Pancreas (tissue), 10 donors: ENCODE data around the gene BORCS8. TPM values are rescaled to one million over a fixed set of nuclear protein-coding genes. Genes with fewer than 3 reads are reported as not detected.
A peak's percentile ranks its signal among the peaks of the same experiment; 100 is the strongest.

Source experiments
- ATAC-seq, 4 donors: fragments of 200-7000 bp; cut with Tn5 transposase; one replicate each; pipeline versions ENCODE4 v1.8.0 to v1.9.1; 2020; ENCODE audit warnings: mild to moderate bottlenecking in 4 of 4, moderate library complexity in 4 of 4
- DNase-seq, 6 donors: peaks; one replicate each; pipeline ENCODE4 v3.0.0-alpha.2; 2020
- FAIRE-seq: peaks from 2 replicates; lab custom pipeline; 2012; peaks lifted over from hg19 to GRCh38; lab: Jason Lieb, UNC
- H3K27ac ChIP-seq, 4 donors: fragments of 200-600 bp; sonication (generic); 1 replicate in 3 of 4; 2 replicates in 1 of 4; pipeline versions ENCODE4 v1.5.0 to v1.8.0; 2020
- H3K27me3 ChIP-seq, 4 donors: fragments of 200-600 bp; one replicate each; pipeline ENCODE4 v1.8.0; 2021
- H3K36me3 ChIP-seq, 3 donors: fragments of 200-600 bp; sonication (generic) in 1 of 3; one replicate each; pipeline versions ENCODE4 v1.5.0 to v1.8.0; 2020 to 2021
- H3K4me1 ChIP-seq, 3 donors: fragments of 200-600 bp; one replicate each; pipeline ENCODE4 v1.8.0; 2021
- H3K4me3 ChIP-seq, 4 donors: fragments of 200-600 bp; sonication (generic) in 2 of 4; one replicate each; pipeline versions ENCODE4 v1.5.0 to v1.8.0; 2020 to 2021
- H3K9me3 ChIP-seq, 4 donors: fragments of 200-600 bp; one replicate each; pipeline ENCODE4 v1.8.0; 2021
- CTCF ChIP-seq, 4 donors: fragments of 200-600 bp; sonication (generic) in 3 of 4; IDR thresholded peaks; one replicate each; pipeline versions ENCODE4 v1.5.0 to v1.8.0; 2021; ENCODE audit warnings: antibody characterized with exemption in 4 of 4
- WGBS, 2 donors: extraction: QIAGEN DNeasy Blood & Tissue Kit; methylation state at CpG; one replicate each; pipeline ENCODE4 v1.1.7; 2013; 5-methylcytosine and 5-hydroxymethylcytosine counted together
- intact Hi-C, 3 donors: fragments of 100-400 bp; cut with DNase I; formaldehyde crosslinking; loops; one replicate each; pipeline versions ENCODE4 v1.11.1 to v1.14.2; 2022
- polyA plus RNA-seq, 2 donors: library from polyadenylated mRNA; stranded (reverse); fragments of 200-250 nt; gene quantifications; one replicate each; pipeline ENCODE4 v1.2.3, GENCODE V29; 2013
- total RNA-seq, 6 donors: library from RNA; stranded (reverse); fragmentation: NEBNext Ultra II Directional in 4 of 6; extraction: Animal tissue kit (Norgen Biotek cat#: 25700) in 4 of 6; gene quantifications; one replicate each; pipeline versions ENCODE4 v1.2.1 to v1.2.4, GENCODE V29; 2021 to 2023
- donor health status: healthy with polysubstance abuse.
- donor health status: DM: no; HTN: no; CAD: no; lungs with moderate emphysema.
- donor health status: DM: no; HTN: no; CAD: no.
- donor health status: control.
- donor health status: control.
- donor health status: Bipolar disorder and iron deficiency.
- donor health status: DM: yes; HTN: yes; CAD: no.
- donor health status: DM: no; HTN: no; CAD: no.
- donor health status: DM: no; HTN: no; CAD: no.
- donor health status: DM: yes; HTN: yes; CAD: no.

BORCS8 gene
- total and polyA plus RNA-seq, 8 donors, result 7.2 to 28.9 (median 10.9) TPM

DNA sequence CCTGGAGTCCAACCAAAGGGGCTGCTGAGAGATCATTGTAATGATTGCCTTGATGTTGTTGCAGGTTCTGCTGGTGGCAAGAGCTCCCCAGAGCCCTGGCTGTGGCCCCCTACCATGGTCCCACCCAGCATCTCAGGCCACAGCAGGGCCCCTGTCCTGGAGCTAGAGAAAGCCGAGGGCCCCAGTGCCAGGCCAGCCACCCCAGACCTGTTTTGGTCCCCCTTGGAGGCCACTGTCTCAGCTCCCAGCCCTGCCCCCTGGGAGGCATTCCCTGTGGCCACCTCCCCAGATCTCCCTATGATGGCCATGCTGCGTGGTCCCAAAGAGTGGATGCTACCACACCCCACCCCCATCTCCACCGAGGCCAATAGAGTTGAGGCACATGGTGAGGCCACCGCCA is 35.3 kb upstream of the BORCS8 start:
- Histone ChIP-seq H3K4me1 (peaks cover 0 to 7% (median 0%) of the 10 kb centered on the region in 3 donors), H3K27ac (no peak overlapping the region), H3K4me3 (no peak overlapping the region), H3K36me3 (no peaks in the 10 kb centered on the region), H3K27me3 (no peaks in the 10 kb centered on the region), H3K9me3 (no peaks in the 10 kb centered on the region)
- ATAC-seq (no peak), DNase-seq (no peak), FAIRE-seq (no peak)
- 72 to 73% methylated on average over 4 of the region's 4 CpGs for WGBS, 2 donors
- intact Hi-C loops, result no loop called here
- TF ChIP-seq CTCF (IDR thresholded peaks at IDR 0.05), result no peak

DNA sequence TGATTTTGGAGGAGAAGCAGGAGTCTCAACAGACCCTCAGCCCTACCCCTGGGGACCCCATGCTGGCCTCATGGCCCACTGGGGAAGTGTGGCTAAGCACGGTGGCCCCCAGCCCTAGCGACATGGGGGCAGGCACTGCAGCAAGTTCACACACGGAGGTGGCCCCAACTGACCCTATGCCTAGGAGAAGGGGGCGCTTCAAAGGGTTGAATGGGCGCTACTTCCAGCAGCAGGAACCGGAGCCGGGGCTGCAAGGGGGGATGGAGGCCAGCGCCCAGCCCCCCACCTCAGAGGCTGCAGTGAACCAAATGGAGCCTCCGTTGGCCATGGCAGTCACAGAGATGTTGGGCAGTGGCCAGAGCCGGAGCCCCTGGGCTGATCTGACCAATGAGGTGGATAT is 34.7 kb upstream of the BORCS8 start:
- ATAC-seq (no peak), DNase-seq (no peak), FAIRE-seq (no peak)
- Histone ChIP-seq H3K27ac (no peak overlapping the region), H3K4me1 (peaks cover 0 to 7% (median 0%) of the 10 kb centered on the region in 3 donors), H3K9me3 (no peaks in the 10 kb centered on the region), H3K36me3 (no peaks in the 10 kb centered on the region), H3K4me3 (no peak overlapping the region), H3K27me3 (no peaks in the 10 kb centered on the region)
- intact Hi-C loops, result no loop called here
- TF ChIP-seq CTCF (IDR thresholded peaks at IDR 0.05), result no peak
- WGBS, 2 donors, result 52 to 54% methylated on average over 10 of the region's 10 CpGs

DNA sequence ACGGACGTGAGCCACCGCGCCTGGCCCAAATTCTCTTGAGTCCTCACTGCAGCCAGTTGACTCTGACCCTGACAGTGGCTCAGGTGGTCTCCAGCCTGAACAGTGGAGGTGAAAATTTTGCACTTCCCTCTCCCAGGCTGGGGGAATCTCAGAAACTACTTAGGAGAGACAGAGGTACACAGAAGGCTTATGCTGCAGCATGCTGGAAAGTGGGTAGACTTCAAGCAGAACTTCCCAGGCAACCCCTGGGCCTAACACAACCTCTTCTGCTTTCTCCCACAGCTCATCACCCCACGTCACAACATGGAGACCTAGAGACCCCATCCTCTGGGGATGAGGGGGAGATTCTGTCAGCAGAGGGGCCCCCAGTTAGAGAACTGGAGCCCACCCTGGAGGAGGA is 34.3 kb upstream of the BORCS8 start:
- TF ChIP-seq CTCF (IDR thresholded peaks at IDR 0.05), result no peak
- ATAC-seq (no peak), FAIRE-seq (no peak), DNase-seq (no peak)
- intact Hi-C loops, result no loop called here
- Histone ChIP-seq H3K27me3 (no peaks in the 10 kb centered on the region), H3K4me1 (peaks cover 0 to 7% (median 0%) of the 10 kb centered on the region in 3 donors), H3K36me3 (no peaks in the 10 kb centered on the region), H3K4me3 (no peak overlapping the region), H3K9me3 (no peaks in the 10 kb centered on the region), H3K27ac (no peak overlapping the region)
- WGBS, 2 donors, result 74 to 81% methylated on average over 5 of the region's 5 CpGs

DNA sequence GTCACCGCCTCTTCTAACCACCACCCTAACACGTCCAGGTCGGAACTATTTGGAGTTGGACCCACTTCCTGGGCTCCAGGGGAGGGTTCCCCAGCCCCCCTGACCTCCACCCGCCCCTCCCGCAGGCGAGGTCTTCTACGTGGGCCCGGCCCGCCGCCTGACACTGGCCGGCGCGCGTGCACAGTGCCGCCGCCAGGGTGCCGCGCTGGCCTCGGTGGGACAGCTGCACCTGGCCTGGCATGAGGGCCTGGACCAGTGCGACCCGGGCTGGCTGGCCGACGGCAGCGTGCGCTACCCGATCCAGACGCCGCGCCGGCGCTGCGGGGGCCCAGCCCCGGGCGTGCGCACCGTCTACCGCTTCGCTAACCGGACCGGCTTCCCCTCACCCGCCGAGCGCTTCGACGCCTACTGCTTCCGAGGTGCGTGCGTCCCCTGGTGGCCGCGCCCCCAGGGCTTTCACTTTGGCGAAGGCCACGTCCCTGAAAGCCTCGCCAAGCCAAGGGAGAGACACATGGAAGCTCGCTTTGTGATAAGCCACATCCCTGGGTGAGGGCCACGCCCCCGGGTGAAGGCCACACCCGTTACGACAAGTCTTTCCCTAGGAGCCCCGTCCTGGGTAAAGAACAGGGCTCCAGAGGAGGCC is 33.0 kb upstream of the BORCS8 start:
- Histone ChIP-seq H3K4me3 (peak overlapping the region in 3 of 4 donors; percentile 5 to 47 (median 24)), H3K36me3 (no peaks in the 10 kb centered on the region), H3K9me3 (no peaks in the 10 kb centered on the region), H3K27me3 (no peaks in the 10 kb centered on the region), H3K27ac (no peak overlapping the region), H3K4me1 (peaks cover 0 to 7% (median 0%) of the 10 kb centered on the region in 3 donors)
- FAIRE-seq (no peak), DNase-seq (peak; percentile 58 to 87 (median 72)), ATAC-seq (peak; percentile 86 to 93 (median 92))
- WGBS, 2 donors, result 2 to 3% methylated on average over 59 of the region's 59 CpGs
- intact Hi-C loops, result no loop called here
- TF ChIP-seq CTCF (IDR thresholded peaks at IDR 0.05), result peak in 3 of 4 donors; percentile 18 to 39 (median 39)

- no peak for ATAC-seq
- intact Hi-C loops, result no loop called here
- peaks cover 0 to 7% (median 0%) of the 10 kb centered on the region in 3 donors for H3K4me1 ChIP-seq
- FAIRE-seq, result no peak
- TF ChIP-seq CTCF (IDR thresholded peaks at IDR 0.05), result no peak
- H3K4me3 ChIP-seq, result peak overlapping the region in 1 of 4 donors; percentile 47
- H3K9me3 ChIP-seq, result no peaks in the 10 kb centered on the region
- no peaks in the 10 kb centered on the region for H3K27me3 ChIP-seq
- H3K36me3 ChIP-seq, result no peaks in the 10 kb centered on the region
- DNase-seq, result no peak
- no peak overlapping the region for H3K27ac ChIP-seq
- 66 to 69% methylated on average over 17 of the region's 17 CpGs for WGBS, 2 donors
Observed at GRCh38 chr19:19224150-19224851, 32.3 kb upstream of the BORCS8 start.
